Body of pancreas (tissue), 4 donors: ENCODE measurements around the gene PPP2R5A.

Source experiments
- CTCF ChIP-seq, 7 experiments: fragments of 450-650 bp in 4 of 7; fragments of 200-600 bp in 3 of 7; sonication (generic) in 3 of 7; IDR thresholded peaks; one replicate each; pipeline ENCODE4 v1.5.1; 2016 to 2019; ENCODE audit warnings: antibody characterized with exemption in 7 of 7
- POLR2A ChIP-seq, 3 donors: fragments of 450-650 bp; IDR thresholded peaks; one replicate each; pipeline ENCODE4 v1.6.1; 2016; ENCODE audit warnings: antibody characterized with exemption in 3 of 3, mild to moderate bottlenecking in 2 of 3

- no peak for TF ChIP-seq CTCF (IDR thresholded peaks at IDR 0.05)
- no peak for TF ChIP-seq POLR2A (IDR thresholded peaks at IDR 0.05)
These were observed 13.3 kb upstream of the PPP2R5A start for GRCh38 chr1:212271823-212272485.
